GM20000 (cell line): ENCODE data around the gene ADGRG4.

ENCODE experiments used
- DNase-seq: peaks from one replicate; pipeline ENCODE4 v3.0.0; 2012; ENCODE audit warnings: low spot score
- TF ChIP-seq, protein P1 (sequence below): IDR thresholded peaks from 2 replicates; pipeline ENCODE4 v1.5.1; 2012; ENCODE audit warnings: mild to moderate bottlenecking, control low read depth; ENCODE audit errors: extremely low read depth, missing control alignments

Gene ADGRG4

DNA sequence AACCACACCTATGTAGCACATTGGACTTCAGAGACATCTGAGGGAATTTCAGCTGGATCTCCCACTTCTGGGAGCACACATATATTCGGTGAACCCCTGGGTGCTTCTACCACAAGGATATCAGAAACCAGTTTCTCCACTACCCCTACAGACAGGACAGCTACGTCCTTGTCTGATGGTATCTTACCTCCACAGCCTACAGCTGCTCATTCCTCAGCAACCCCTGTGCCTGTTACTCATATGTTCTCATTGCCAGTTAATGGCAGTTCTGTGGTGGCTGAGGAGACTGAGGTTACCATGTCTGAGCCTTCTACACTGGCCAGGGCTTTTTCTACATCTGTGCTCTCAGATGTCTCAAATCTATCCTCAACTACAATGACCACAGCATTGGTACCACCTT, 45.7 kb downstream of the ADGRG4 start:
- no peak for DNase-seq
- TF ChIP-seq, protein P1, sequence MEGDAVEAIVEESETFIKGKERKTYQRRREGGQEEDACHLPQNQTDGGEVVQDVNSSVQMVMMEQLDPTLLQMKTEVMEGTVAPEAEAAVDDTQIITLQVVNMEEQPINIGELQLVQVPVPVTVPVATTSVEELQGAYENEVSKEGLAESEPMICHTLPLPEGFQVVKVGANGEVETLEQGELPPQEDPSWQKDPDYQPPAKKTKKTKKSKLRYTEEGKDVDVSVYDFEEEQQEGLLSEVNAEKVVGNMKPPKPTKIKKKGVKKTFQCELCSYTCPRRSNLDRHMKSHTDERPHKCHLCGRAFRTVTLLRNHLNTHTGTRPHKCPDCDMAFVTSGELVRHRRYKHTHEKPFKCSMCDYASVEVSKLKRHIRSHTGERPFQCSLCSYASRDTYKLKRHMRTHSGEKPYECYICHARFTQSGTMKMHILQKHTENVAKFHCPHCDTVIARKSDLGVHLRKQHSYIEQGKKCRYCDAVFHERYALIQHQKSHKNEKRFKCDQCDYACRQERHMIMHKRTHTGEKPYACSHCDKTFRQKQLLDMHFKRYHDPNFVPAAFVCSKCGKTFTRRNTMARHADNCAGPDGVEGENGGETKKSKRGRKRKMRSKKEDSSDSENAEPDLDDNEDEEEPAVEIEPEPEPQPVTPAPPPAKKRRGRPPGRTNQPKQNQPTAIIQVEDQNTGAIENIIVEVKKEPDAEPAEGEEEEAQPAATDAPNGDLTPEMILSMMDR, result no peak

DNA sequence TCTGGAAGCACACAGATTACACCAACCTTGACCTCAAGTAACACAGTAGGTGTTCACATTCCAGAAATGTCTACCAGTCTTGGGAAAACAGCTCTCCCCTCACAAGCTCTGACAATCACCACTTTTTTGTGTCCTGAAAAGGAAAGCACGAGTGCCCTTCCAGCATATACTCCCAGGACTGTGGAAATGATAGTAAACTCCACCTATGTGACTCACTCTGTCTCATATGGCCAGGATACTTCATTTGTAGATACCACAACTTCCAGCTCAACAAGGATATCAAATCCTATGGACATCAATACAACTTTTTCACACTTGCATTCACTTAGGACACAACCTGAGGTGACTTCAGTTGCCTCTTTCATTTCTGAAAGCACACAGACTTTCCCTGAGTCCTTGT, 46.9 kb downstream of the ADGRG4 start:
- TF ChIP-seq, protein P1, result no peak
- DNase-seq, result no peak

DNA sequence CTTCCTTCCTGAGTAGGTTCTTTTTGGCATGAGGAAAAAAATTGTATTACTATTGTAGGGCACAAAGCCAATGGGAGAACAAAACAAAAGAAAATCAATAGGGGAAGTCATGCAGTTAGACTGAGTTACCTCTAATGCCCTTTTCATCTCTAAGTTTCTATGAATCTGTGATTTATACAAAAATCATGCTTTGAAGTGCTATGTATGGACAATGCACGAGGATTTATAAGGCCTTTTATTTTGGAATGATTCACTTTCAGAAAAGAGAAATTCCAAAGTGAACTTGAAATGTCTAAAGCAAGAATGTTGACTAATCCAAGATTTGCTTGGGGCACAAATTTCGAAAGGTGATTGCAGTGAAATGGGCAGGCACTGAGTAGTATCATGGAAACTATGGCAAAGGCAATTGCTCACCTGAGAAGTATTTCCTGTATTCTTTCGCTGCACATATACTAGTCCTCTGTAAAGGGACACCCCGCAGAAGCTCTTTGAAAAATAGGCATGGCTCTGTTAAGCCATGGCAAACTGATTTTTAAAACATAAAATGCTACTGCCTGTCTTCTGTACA, 52.8 kb downstream of the ADGRG4 start:
- TF ChIP-seq, protein P1, result no peak
- DNase-seq, result no peak

DNA sequence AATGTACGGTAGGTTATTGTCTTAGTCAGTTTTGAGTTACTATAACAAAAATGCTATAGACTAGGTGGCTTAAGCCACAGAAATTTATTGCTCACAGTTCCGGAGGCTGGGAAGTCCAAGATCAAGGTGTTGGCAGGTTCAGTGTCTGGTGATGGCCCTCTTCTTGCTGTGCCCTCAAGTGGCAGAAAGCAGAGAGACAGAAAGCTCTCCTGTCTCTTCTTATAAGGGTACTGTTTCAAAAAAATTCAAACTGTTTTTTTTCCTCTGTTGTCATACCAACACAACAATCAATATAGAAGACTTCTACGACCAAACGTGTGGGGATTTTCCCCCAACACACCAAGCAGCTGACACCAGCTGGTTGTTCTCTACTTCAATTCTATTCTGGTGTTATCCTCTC, 53.4 kb downstream of the ADGRG4 start:
- DNase-seq, result no peak
- TF ChIP-seq, protein P1, result no peak

DNA sequence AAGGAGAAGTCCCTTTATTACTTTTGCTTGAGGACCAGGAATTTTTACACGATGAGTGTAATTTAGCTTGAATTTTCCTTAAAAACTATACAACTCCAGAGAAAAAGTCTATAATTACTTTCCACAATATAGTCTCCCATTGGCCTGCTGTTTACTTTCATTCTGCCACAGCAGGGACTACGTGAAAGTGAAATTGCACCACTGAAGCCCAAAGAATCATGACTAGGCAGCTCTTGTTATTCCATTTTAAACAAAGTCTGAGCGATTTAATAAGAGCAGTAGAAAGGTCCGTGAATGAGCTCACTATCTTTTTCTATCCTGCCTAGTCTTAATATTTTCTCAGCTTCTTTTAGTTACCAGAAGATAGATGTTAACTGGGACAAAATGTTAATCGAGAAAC, 68.6 kb downstream of the ADGRG4 start:
- TF ChIP-seq, protein P1, result no peak
- no peak for DNase-seq

DNA sequence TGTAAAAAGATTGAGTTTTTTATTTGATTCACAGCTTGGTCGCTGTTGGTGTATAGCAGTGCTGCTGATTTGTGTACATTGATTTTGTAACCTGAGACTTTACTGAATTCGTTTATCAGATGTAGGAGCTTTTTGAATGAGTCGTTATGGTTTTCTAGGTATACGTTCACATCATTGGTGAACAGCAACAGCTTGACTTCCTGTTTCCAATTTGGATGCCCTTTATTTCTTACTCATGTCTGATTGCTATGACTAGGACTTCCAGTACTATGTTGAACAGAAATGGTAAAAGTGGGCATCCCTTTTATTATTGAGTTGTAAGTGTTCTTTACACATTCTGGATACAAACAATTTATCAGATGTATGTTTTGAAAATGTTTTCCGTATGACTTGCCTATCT, 76.0 kb downstream of the ADGRG4 start:
- no peak for DNase-seq
- TF ChIP-seq, protein P1, result no peak

DNA sequence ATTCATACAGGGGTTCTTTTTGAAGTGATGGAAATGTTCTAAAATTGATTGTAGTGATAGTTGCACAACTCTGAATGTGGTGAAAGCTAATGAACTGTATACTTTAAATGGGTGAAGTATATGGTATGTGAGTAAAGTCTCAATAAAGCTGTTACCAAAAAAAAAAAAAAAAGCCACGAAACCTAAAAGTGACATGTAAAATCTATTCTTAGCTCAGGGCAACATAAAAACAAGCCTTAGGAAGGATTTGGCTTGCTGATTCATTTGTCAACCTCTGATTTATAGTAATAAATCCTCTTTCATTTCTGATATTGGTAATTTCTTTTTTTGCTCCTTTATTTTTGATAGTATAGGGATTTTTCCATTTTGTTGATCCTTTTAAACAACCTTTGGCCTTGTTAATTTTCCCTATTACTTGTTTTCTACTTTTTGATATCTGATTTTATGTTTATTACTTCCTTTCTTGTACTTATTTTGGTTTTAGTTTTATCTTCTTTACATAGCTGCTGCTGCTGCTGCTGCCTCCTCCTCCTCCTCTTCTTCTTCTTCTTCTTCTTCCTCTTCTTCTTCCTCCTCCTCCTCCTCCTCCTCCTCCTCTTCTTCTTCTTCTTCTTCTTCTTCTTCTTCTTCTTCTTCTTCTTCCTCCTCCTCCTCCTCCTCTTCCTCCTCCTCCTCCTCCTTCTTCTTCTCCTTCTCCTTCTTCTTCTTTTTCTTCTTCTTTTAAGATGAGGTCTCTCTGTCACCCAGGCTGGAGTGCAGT, 79.4 kb downstream of the ADGRG4 start:
- TF ChIP-seq, protein P1, result no peak
- no peak for DNase-seq
